Sigmoid colon (tissue), 7 donors: Measurements from ENCODE around the gene GAS2L1. TPM values are rescaled to one million over a fixed set of nuclear protein-coding genes. Genes with fewer than 3 reads are reported as not detected.
A peak's percentile ranks its signal among the peaks of the same experiment; 100 is the strongest.

Experiments
- DNase-seq: peaks from one replicate; pipeline ENCODE4 v3.0.0-alpha.2; 2019
- H3K27ac ChIP-seq, 4 donors: fragments of 200-600 bp; sonication (generic); one replicate each; pipeline ENCODE4 v1.5.1; 2016 to 2019; ENCODE audit warnings: mild to moderate bottlenecking in 1 of 4
- H3K27me3 ChIP-seq, 3 donors: fragments of 200-600 bp; sonication (generic); one replicate each; pipeline ENCODE4 v1.5.1; 2019; ENCODE audit warnings: mild to moderate bottlenecking in 1 of 3
- H3K36me3 ChIP-seq, 4 donors: fragments of 200-600 bp; sonication (generic); one replicate each; pipeline ENCODE4 v1.5.1; 2016 to 2019
- H3K4me1 ChIP-seq, 4 donors: fragments of 200-600 bp; sonication (generic); one replicate each; pipeline ENCODE4 v1.5.1; 2017 to 2019
- H3K4me3 ChIP-seq, 4 donors: fragments of 200-600 bp; sonication (generic); one replicate each; pipeline ENCODE4 v1.5.1; 2017 to 2019; ENCODE audit warnings: mild to moderate bottlenecking in 2 of 4, moderate library complexity in 1 of 4
- H3K9me3 ChIP-seq, 4 donors: fragments of 200-600 bp in 3 of 4; sonication (generic) in 3 of 4; one replicate each; pipeline versions ENCODE4 v1.5.1 to v1.6.1; 2013 to 2019
- CTCF ChIP-seq, 4 experiments: fragments of 450-650 bp in 3 of 4; fragments of 200-600 bp in 1 of 4; IDR thresholded peaks; one replicate each; pipeline ENCODE4 v1.5.1; 2016 to 2019; ENCODE audit warnings: antibody characterized with exemption in 4 of 4, mild to moderate bottlenecking in 3 of 4, moderate library complexity in 2 of 4
- EP300 ChIP-seq, 4 donors: sonication (generic); formaldehyde crosslinking; IDR thresholded peaks; one replicate each; pipeline ENCODE4 v1.6.1; 2017; ENCODE audit warnings: antibody characterized with exemption in 4 of 4
- POLR2A ChIP-seq, 2 donors: fragments of 450-650 bp; IDR thresholded peaks; one replicate each; pipeline ENCODE4 v1.6.1; 2016; ENCODE audit warnings: antibody characterized with exemption in 2 of 2, mild to moderate bottlenecking in 2 of 2, moderate library complexity in 2 of 2
- POLR2AphosphoS5 ChIP-seq, 4 donors: sonication (generic); formaldehyde crosslinking; IDR thresholded peaks; one replicate each; pipeline ENCODE4 v1.6.1; 2017; ENCODE audit warnings: antibody characterized with exemption in 4 of 4
- WGBS, 2 donors: extraction: QIAGEN DNeasy Blood & Tissue Kit; methylation state at CpG; one replicate each; pipeline ENCODE4 v1.1.7; 2013; 5-methylcytosine and 5-hydroxymethylcytosine counted together
- intact Hi-C: fragments of 100-400 bp; cut with DNase I; formaldehyde crosslinking; loops from one replicate; pipeline ENCODE4 v1.15.1; 2023
- polyA plus RNA-seq, 3 donors: library from polyadenylated mRNA; stranded (reverse); fragments of 200-250 nt; gene quantifications; one replicate each; pipeline ENCODE4 v1.2.3, GENCODE V29; 2013
- total RNA-seq, 4 donors: library from RNA; depleted of rRNA; stranded (reverse); fragments of >200 nt; gene quantifications; one replicate each; pipeline ENCODE4 v1.1.0, GENCODE V29; 2016
- donor health status: healthy with polysubstance abuse.
- donor health status: Bipolar disorder and iron deficiency.
- donor health status: healthy.

Gene GAS2L1
- total and polyA plus RNA-seq, 7 donors = 12.0 to 27.5 (median 22.1) TPM

GRCh38 chr22:29272624-29273023 is 33.8 kb upstream of the GAS2L1 start:
- peaks cover 9 to 55% (median 34%) of the 10 kb centered on the region in 4 donors for H3K36me3 ChIP-seq
- DNase-seq = no peak
- H3K9me3 ChIP-seq = no peaks in the 10 kb centered on the region
- WGBS, 2 donors = 82 to 89% methylated on average over 2 of the region's 2 CpGs
- H3K4me3 ChIP-seq = no peak overlapping the region
- TF ChIP-seq CTCF (IDR thresholded peaks at IDR 0.05) (no peak), EP300 (IDR thresholded peaks at IDR 0.05) (no peak), POLR2AphosphoS5 (IDR thresholded peaks at IDR 0.05) (no peak), POLR2A (IDR thresholded peaks at IDR 0.05) (no peak)
- peaks cover 0 to 81% (median 64%) of the 10 kb centered on the region in 4 donors for H3K4me1 ChIP-seq
- peak overlapping the region in 1 of 4 donors; percentile 12 for H3K27ac ChIP-seq
- intact Hi-C loops = no loop called here
- H3K27me3 ChIP-seq = no peaks in the 10 kb centered on the region

- 50 to 69% methylated on average over 3 of the region's 3 CpGs for WGBS, 2 donors
- DNase-seq = no peak
- TF ChIP-seq EP300 (IDR thresholded peaks at IDR 0.05) (no peak), POLR2A (IDR thresholded peaks at IDR 0.05) (no peak), CTCF (IDR thresholded peaks at IDR 0.05) (no peak), POLR2AphosphoS5 (IDR thresholded peaks at IDR 0.05) (no peak)
- H3K4me3 ChIP-seq = no peak overlapping the region
- H3K27ac ChIP-seq = no peak overlapping the region
- H3K4me1 ChIP-seq = peaks cover 0 to 71% (median 55%) of the 10 kb centered on the region in 4 donors
- H3K27me3 ChIP-seq = no peaks in the 10 kb centered on the region
- intact Hi-C loops = no loop called here
- no peaks in the 10 kb centered on the region for H3K9me3 ChIP-seq
- peaks cover 26 to 80% (median 59%) of the 10 kb centered on the region in 4 donors for H3K36me3 ChIP-seq
These were observed 31.3 kb upstream of the GAS2L1 start for GRCh38 chr22:29275167-29275566.

GRCh38 chr22:29275819-29276565 is 30.5 kb upstream of the GAS2L1 start:
- intact Hi-C loops = no loop called here
- Histone ChIP-seq H3K36me3 (peaks cover 26 to 89% (median 63%) of the 10 kb centered on the region in 4 donors), H3K9me3 (no peaks in the 10 kb centered on the region), H3K27ac (no peak overlapping the region), H3K4me1 (peaks cover 0 to 63% (median 48%) of the 10 kb centered on the region in 4 donors), H3K4me3 (no peak overlapping the region), H3K27me3 (no peaks in the 10 kb centered on the region)
- DNase-seq = no peak
- TF ChIP-seq POLR2AphosphoS5 (IDR thresholded peaks at IDR 0.05) (no peak), POLR2A (IDR thresholded peaks at IDR 0.05) (no peak), CTCF (IDR thresholded peaks at IDR 0.05) (no peak), EP300 (IDR thresholded peaks at IDR 0.05) (no peak)
- 19 to 61% methylated on average over 3 of the region's 3 CpGs for WGBS, 2 donors

- 85 to 87% methylated on average over 1 of the region's 1 CpG for WGBS, 2 donors
- no peaks in the 10 kb centered on the region for H3K9me3 ChIP-seq
- TF ChIP-seq EP300 (IDR thresholded peaks at IDR 0.05) = no peak
- TF ChIP-seq POLR2AphosphoS5 (IDR thresholded peaks at IDR 0.05) = no peak
- TF ChIP-seq CTCF (IDR thresholded peaks at IDR 0.05) = no peak
- TF ChIP-seq POLR2A (IDR thresholded peaks at IDR 0.05) = no peak
- no peaks in the 10 kb centered on the region for H3K27me3 ChIP-seq
- intact Hi-C loops = no loop called here
- H3K4me3 ChIP-seq = no peak overlapping the region
- peaks cover 0 to 43% (median 29%) of the 10 kb centered on the region in 4 donors for H3K4me1 ChIP-seq
- peak overlapping the region in 1 of 4 donors; percentile 6 for H3K27ac ChIP-seq
- peaks cover 37 to 99% (median 79%) of the 10 kb centered on the region in 4 donors for H3K36me3 ChIP-seq
- no peak for DNase-seq
These were observed 28.5 kb upstream of the GAS2L1 start for GRCh38 chr22:29277927-29278326.
